H9 (cell line): ENCODE results near the gene HERPUD2. TPM values are rescaled to one million over a fixed set of nuclear protein-coding genes. Genes with fewer than 3 reads are reported as not detected.

Source experiments
- DNase-seq: peaks from one replicate; pipeline ENCODE4 v3.0.0-alpha.2; 2017
- H2AFZ ChIP-seq: one replicate; pipeline ENCODE4 v1.6.1; 2013; ENCODE audit warnings: mild to moderate bottlenecking, low read length, control low read depth, moderate library complexity
- H2AK5ac ChIP-seq: 2 replicates; pipeline ENCODE4 v1.6.1; 2013; ENCODE audit warnings: low read length, control low read depth, mixed read lengths; ENCODE audit not compliant: insufficient read length
- H2BK120ac ChIP-seq: one replicate; pipeline ENCODE4 v1.6.1; 2013; ENCODE audit warnings: low read depth, mild to moderate bottlenecking, low read length, control low read depth, inconsistent platforms; ENCODE audit not compliant: poor library complexity, severe bottlenecking
- H2BK12ac ChIP-seq: 2 replicates; pipeline ENCODE4 v1.6.1; 2013; ENCODE audit warnings: low read length, control low read depth, mixed read lengths, low read depth; ENCODE audit not compliant: insufficient read length
- H2BK15ac ChIP-seq: 2 replicates; pipeline ENCODE4 v1.6.1; 2013; ENCODE audit warnings: low read depth, low read length, control low read depth
- H2BK20ac ChIP-seq: one replicate; pipeline ENCODE4 v1.6.1; 2013; ENCODE audit warnings: low read depth, mild to moderate bottlenecking, low read length, control low read depth, inconsistent platforms; ENCODE audit not compliant: poor library complexity, severe bottlenecking
- H2BK5ac ChIP-seq: 2 replicates; pipeline ENCODE4 v1.6.1; 2013; ENCODE audit warnings: low read length, control low read depth, mixed read lengths; ENCODE audit not compliant: insufficient read length
- H3K14ac ChIP-seq: 2 replicates; pipeline ENCODE4 v1.6.1; 2013; ENCODE audit warnings: low read length, control low read depth; ENCODE audit not compliant: insufficient read depth
- H3K18ac ChIP-seq: 2 replicates; pipeline ENCODE4 v1.6.1; 2013; ENCODE audit warnings: low read depth, mild to moderate bottlenecking, mixed read lengths, low read length, control low read depth; ENCODE audit not compliant: insufficient read length
- H3K23ac ChIP-seq: 2 replicates; pipeline ENCODE4 v1.6.1; 2013; ENCODE audit warnings: low read length, control low read depth, mixed read lengths, low read depth; ENCODE audit not compliant: insufficient read length
- H3K23me2 ChIP-seq: 2 replicates; pipeline ENCODE4 v1.6.1; 2013; ENCODE audit warnings: low read depth, mild to moderate bottlenecking, mixed read lengths, low read length, control low read depth; ENCODE audit not compliant: insufficient read length, poor library complexity, severe bottlenecking
- H3K27ac ChIP-seq: 2 replicates; pipeline ENCODE4 v1.5.1; 2013; ENCODE audit warnings: low read length, control low read depth, mixed read lengths, low read depth; ENCODE audit not compliant: insufficient read length
- H3K27me3 ChIP-seq: 2 replicates; pipeline ENCODE4 v1.6.1; 2013; ENCODE audit warnings: low read length, control low read depth, inconsistent platforms; ENCODE audit not compliant: insufficient read depth
- H3K4ac ChIP-seq: 2 replicates; pipeline ENCODE4 v1.6.1; 2013; ENCODE audit warnings: low read depth, mild to moderate bottlenecking, control low read depth, inconsistent platforms, low read length, moderate library complexity
- H3K4me1 ChIP-seq: 2 replicates; pipeline ENCODE4 v1.6.1; 2013; ENCODE audit warnings: low read length, control low read depth, inconsistent platforms; ENCODE audit not compliant: insufficient read depth
- H3K4me2 ChIP-seq: 2 replicates; pipeline ENCODE4 v1.6.1; 2013; ENCODE audit warnings: low read length, control low read depth, mixed read lengths; ENCODE audit not compliant: insufficient read length, insufficient read depth
- H3K56ac ChIP-seq: 2 replicates; pipeline ENCODE4 v1.6.1; 2013; ENCODE audit warnings: low read depth, mild to moderate bottlenecking, mixed read lengths, low read length, control low read depth; ENCODE audit not compliant: insufficient read length
- H3K79me1 ChIP-seq: 2 replicates; pipeline ENCODE4 v1.6.1; 2013; ENCODE audit warnings: low read depth, mild to moderate bottlenecking, moderate library complexity, low read length, control low read depth, inconsistent platforms; ENCODE audit not compliant: insufficient read depth, poor library complexity, severe bottlenecking
- H3K79me2 ChIP-seq: 2 replicates; pipeline ENCODE4 v1.6.1; 2013; ENCODE audit warnings: low read length, control low read depth, inconsistent platforms; ENCODE audit not compliant: insufficient read depth
- H3K9ac ChIP-seq: 2 replicates; pipeline ENCODE4 v1.6.1; 2013; ENCODE audit warnings: low read length, control low read depth, mixed read lengths; ENCODE audit not compliant: insufficient read length; ENCODE audit errors: extremely low read depth
- H3K9me3 ChIP-seq: one replicate; pipeline ENCODE4 v1.6.1; 2013; ENCODE audit warnings: low read depth, low read length, inconsistent platforms; ENCODE audit not compliant: control insufficient read depth
- H3T11ph ChIP-seq: one replicate; pipeline ENCODE4 v1.6.1; 2013; ENCODE audit warnings: mild to moderate bottlenecking, low read length, control low read depth, inconsistent platforms
- H4K20me1 ChIP-seq: one replicate; pipeline ENCODE4 v1.6.1; 2013; ENCODE audit not compliant: control insufficient read depth, insufficient read length, insufficient read depth
- H4K5ac ChIP-seq: 2 replicates; pipeline ENCODE4 v1.6.1; 2013; ENCODE audit warnings: low read depth, mild to moderate bottlenecking, mixed read lengths, low read length, control low read depth; ENCODE audit not compliant: insufficient read length
- H4K8ac ChIP-seq: replicated peaks from 2 replicates; pipeline ENCODE4 v1.6.1; 2013; ENCODE audit warnings: low read length, control low read depth, mixed read lengths, low read depth; ENCODE audit not compliant: insufficient read length
- H4K91ac ChIP-seq: 2 replicates; pipeline ENCODE4 v1.6.1; 2013; ENCODE audit warnings: low read depth, mild to moderate bottlenecking, moderate library complexity, mixed read lengths, low read length, control low read depth; ENCODE audit not compliant: insufficient read length
- H3K27ac Mint-ChIP-seq, 3 experiments: 2 replicates in 2 of 3; 3 replicates in 1 of 3; pipeline ENCODE4 v1.8.0; 2020 to 2021; ENCODE audit warnings: mixed read lengths in 3 of 3, mild to moderate bottlenecking in 1 of 3, moderate library complexity in 1 of 3
- H3K27me3 Mint-ChIP-seq: 2 replicates; pipeline ENCODE4 v1.8.0; 2021; ENCODE audit warnings: low read depth, mild to moderate bottlenecking, moderate library complexity, mixed read lengths
- H3K36me3 Mint-ChIP-seq, 3 experiments: 2 replicates in 2 of 3; 3 replicates in 1 of 3; pipeline ENCODE4 v1.8.0; 2020 to 2021; ENCODE audit warnings: low read depth in 3 of 3, mixed read lengths in 3 of 3; ENCODE audit not compliant: insufficient read depth in 1 of 3
- H3K4me1 Mint-ChIP-seq, 2 experiments: 2 replicates each; pipeline ENCODE4 v1.8.0; 2020; ENCODE audit warnings: mixed read lengths in 2 of 2
- H3K4me3 Mint-ChIP-seq, 2 experiments: 2 replicates in 1 of 2; 3 replicates in 1 of 2; pipeline ENCODE4 v1.8.0; 2020 to 2021; ENCODE audit warnings: mild to moderate bottlenecking in 2 of 2, mixed read lengths in 2 of 2, moderate library complexity in 1 of 2
- H3K9me3 Mint-ChIP-seq, 2 experiments: 2 replicates in 1 of 2; 3 replicates in 1 of 2; pipeline ENCODE4 v1.8.0; 2020; ENCODE audit warnings: mild to moderate bottlenecking in 2 of 2, mixed read lengths in 2 of 2, moderate library complexity in 1 of 2
- WGBS: extraction: QIAGEN DNeasy Blood & Tissue Kit; methylation state at CpG from one replicate; pipeline ENCODE4 v1.1.7; 2013; ENCODE audit warnings: missing lambda C conversion rate, low lambda C conversion rate, mixed read lengths; ENCODE audit not compliant: insufficient read length; ENCODE audit errors: extremely low coverage; 5-methylcytosine and 5-hydroxymethylcytosine counted together
- total RNA-seq: library from RNA; stranded (reverse); gene quantifications from 2 replicates; pipeline ENCODE4 v1.2.1, GENCODE V29; 2021
- TF ChIP-seq, protein P1 (sequence below): fragments of 200-600 bp; sonication (generic); conservative IDR thresholded peaks from 3 replicates; pipeline ENCODE4 v1.8.0; 2021; ENCODE audit warnings: antibody characterized with exemption, mild to moderate bottlenecking

The HERPUD2 gene
- total RNA-seq, 1 experiment from 2014 or later: 17.0 TPM

DNA sequence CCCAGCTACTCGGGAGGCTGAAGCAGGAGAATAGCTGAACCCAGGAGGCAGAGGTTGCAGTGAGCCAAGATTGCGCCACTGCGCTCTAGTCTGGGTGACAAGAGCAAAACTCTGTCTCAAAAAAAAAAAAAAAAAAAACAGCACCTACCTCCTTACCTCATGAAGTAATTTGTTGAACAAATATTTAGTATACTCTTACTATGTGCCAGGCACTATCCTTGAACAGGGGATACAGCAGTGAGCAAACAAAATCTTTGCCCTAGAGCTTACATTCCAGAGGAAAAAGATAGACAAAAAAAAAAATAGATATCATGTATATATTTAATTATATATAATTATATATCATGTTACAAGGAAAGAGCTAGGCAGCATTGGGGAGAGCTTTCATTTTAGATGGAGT, 36.4 kb upstream of the HERPUD2 start:
- no peak overlapping the region for H4K91ac ChIP-seq
- H2BK120ac ChIP-seq: no peak overlapping the region
- no peaks in the 10 kb centered on the region for H3K79me2 ChIP-seq
- no peak overlapping the region for H2BK20ac ChIP-seq
- H3K23ac ChIP-seq: no peak overlapping the region
- no peak overlapping the region for H2BK12ac ChIP-seq
- H3K18ac ChIP-seq: no peak overlapping the region
- H3K27ac ChIP-seq: no peak overlapping the region
- H3K27me3 ChIP-seq: no peaks in the 10 kb centered on the region
- no peak overlapping the region for H3K14ac ChIP-seq
- no peak overlapping the region for H2BK5ac ChIP-seq
- no peaks in the 10 kb centered on the region; the same call in 1 of the 2 replicates for H3K27me3 Mint-ChIP-seq
- no peak overlapping the region for H3K4ac ChIP-seq
- H3K9me3 Mint-ChIP-seq: no peaks in the 10 kb centered on the region
- no peaks in the 10 kb centered on the region for H4K20me1 ChIP-seq
- no peaks in the 10 kb centered on the region for H3K4me1 ChIP-seq
- H2BK15ac ChIP-seq: no peak overlapping the region
- DNase-seq: no peak
- H3T11ph ChIP-seq: no peak overlapping the region
- no peak overlapping the region for H3K4me2 ChIP-seq
- H3K9ac ChIP-seq: no peak overlapping the region
- H3K36me3 Mint-ChIP-seq: no peaks in the 10 kb centered on the region
- no peak overlapping the region for H4K8ac ChIP-seq
- H2AK5ac ChIP-seq: no peak overlapping the region
- no peak overlapping the region for H4K5ac ChIP-seq
- H2AFZ ChIP-seq: no peak overlapping the region
- WGBS: no CpG with 5 or more reads among the region's 3 CpGs
- TF ChIP-seq, protein P1, sequence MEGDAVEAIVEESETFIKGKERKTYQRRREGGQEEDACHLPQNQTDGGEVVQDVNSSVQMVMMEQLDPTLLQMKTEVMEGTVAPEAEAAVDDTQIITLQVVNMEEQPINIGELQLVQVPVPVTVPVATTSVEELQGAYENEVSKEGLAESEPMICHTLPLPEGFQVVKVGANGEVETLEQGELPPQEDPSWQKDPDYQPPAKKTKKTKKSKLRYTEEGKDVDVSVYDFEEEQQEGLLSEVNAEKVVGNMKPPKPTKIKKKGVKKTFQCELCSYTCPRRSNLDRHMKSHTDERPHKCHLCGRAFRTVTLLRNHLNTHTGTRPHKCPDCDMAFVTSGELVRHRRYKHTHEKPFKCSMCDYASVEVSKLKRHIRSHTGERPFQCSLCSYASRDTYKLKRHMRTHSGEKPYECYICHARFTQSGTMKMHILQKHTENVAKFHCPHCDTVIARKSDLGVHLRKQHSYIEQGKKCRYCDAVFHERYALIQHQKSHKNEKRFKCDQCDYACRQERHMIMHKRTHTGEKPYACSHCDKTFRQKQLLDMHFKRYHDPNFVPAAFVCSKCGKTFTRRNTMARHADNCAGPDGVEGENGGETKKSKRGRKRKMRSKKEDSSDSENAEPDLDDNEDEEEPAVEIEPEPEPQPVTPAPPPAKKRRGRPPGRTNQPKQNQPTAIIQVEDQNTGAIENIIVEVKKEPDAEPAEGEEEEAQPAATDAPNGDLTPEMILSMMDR: no peak
- H3K4me1 Mint-ChIP-seq: peaks cover 17 to 21% of the 10 kb centered on the region in 2 experiments
- no peak overlapping the region for H3K4me3 Mint-ChIP-seq
- no peak overlapping the region; a peak in 1 of 7 replicates for H3K27ac Mint-ChIP-seq
- H3K56ac ChIP-seq: no peak overlapping the region
- H3K9me3 ChIP-seq: no peaks in the 10 kb centered on the region
- no peaks in the 10 kb centered on the region for H3K79me1 ChIP-seq
- H3K23me2 ChIP-seq: no peaks in the 10 kb centered on the region
